ENCODE results near the gene APOD. TPM values are rescaled to one million over a fixed set of nuclear protein-coding genes. Genes with fewer than 3 reads are reported as not detected.
"Not testable (repeated sequence)": the region's sequence is repeated elsewhere in the genome, so short reads cannot be mapped to it uniquely, and the experiment has no call there.

The APOD gene
- total RNA-seq, 1 experiment from 2014 or later, result 104 TPM

GRCh38 chr3:195597229-195597628, 13.5 kb upstream of the APOD start:
- DNase-seq (ENCODE audit: low read depth, low spot score), result no peak
- in situ Hi-C loops (cut with HindIII; ENCODE audit: low pct_unique_long_range_greater_than_20kb, low sequenced_read_pairs), result no loop called here

DNA sequence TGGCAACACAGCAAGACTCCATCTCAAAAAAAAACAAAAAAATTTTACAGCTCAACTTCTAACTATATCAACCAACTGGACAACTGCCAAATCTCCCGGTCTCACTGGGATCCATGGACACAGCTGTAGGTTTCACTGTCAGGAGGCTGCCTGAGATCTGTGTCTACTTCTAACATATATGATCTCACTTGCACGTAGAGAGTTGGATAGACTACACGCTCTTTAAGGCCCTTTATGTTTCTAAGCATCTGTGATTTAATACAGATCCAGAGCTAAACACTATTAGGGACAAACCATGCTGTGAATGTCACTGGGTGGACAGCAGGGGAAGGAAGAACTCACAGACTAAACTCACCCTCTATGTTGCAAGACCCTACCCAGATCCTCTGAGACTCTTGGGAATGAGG, 13.0 kb upstream of the APOD start:
- in situ Hi-C loops (cut with HindIII; ENCODE audit: low pct_unique_long_range_greater_than_20kb, low sequenced_read_pairs), result no loop called here
- DNase-seq (ENCODE audit: low read depth, low spot score), result no peak

- no peak for DNase-seq (ENCODE audit: low read depth, low spot score)
- in situ Hi-C loops (cut with HindIII; ENCODE audit: low pct_unique_long_range_greater_than_20kb, low sequenced_read_pairs), result no loop called here
Measured at GRCh38 chr3:195595785-195596531, 12.2 kb upstream of the APOD start.

DNA sequence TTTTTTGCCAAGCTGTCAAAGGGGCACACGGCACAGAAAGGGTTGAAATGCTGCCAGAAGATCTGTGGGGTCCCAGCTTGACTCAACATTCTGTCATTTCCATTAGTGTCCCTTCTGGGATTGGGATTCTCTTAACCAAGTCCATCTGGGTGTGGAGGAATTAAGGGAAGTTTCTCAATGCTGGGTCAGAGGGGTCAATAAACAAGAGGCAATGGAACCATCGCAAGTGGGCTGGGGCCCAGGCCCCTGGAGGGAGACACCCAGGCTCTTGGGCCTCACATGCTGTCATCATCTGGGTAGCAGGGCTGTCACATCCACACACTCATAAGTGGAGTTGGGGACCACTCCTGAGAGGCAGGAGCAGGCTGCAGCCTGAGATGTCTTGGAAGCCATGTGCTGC, 8.1 kb upstream of the APOD start:
- in situ Hi-C loops (cut with HindIII; ENCODE audit: low pct_unique_long_range_greater_than_20kb, low sequenced_read_pairs), result no loop called here
- no peak for DNase-seq (ENCODE audit: low read depth, low spot score)

DNA sequence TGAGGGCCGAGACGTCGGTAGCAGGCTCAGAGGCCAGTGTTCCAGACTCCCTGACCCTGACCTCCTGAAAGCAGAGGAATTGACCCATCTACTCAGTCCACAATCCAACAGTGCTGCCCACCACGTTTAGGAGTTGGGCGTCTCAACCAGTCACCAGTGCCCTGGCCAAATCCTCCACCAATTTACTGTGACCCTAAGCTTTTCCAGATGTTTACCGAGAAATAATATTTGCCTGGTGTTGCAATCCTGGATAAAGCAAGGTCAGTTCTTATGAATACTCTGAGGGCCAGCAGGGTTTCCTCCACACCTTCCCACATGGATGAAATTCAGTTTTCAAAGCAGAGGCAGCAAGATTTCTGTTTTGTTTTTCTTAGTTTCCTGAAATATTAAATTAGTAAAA, 7.5 kb upstream of the APOD start:
- DNase-seq (ENCODE audit: low read depth, low spot score), result no peak
- in situ Hi-C loops (cut with HindIII; ENCODE audit: low pct_unique_long_range_greater_than_20kb, low sequenced_read_pairs), result no loop called here

DNA sequence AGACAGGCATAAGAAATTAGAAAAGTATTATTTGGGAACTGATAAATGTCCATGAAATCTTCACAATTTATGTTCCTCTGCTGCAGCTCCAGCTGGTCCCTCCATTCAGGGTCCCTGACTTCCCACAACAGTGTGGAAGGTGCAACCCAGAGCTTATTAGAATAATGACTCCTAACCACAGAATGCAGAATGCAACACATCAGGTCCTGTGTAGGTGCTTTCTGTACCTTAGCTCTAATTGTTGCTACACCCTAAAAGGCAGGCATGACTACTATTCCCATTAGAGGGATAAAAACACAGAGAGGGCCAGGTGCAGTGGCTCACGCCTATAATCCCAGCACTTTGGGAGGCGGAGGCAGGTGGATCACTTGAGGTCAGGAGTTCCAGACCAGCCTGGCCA, 6.6 kb upstream of the APOD start:
- not testable (repeated sequence) for DNase-seq (ENCODE audit: low read depth, low spot score)

GRCh38 chr3:195589796-195590195, 6.1 kb upstream of the APOD start:
- DNase-seq (ENCODE audit: low read depth, low spot score); in situ Hi-C loops (cut with HindIII; ENCODE audit: low pct_unique_long_range_greater_than_20kb, low sequenced_read_pairs): not testable (repeated sequence)

More for the DNA sequence above, 6.6 kb upstream of the APOD start:
- in situ Hi-C loops (cut with HindIII; ENCODE audit: low pct_unique_long_range_greater_than_20kb, low sequenced_read_pairs), result not testable (repeated sequence)

DNA sequence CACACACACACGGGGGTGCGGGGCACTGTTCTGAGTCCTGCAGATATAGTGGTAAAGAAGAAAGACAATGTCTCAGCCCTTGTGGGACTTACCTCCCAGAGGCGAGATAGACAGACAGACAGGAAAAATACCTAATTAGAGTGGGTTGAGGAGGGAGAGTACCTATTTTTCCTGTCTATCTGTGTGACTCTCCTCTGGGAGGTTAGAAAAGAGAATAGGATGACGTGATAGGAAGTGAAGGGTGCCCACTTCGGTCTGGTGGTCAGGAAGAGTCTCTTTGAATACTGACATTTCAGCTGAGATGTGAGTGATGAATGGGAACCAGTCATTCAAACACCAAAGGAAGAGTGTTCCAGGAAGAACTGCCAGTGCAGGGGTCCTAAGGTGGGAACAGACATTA, 4.1 kb upstream of the APOD start:
- peak; percentile 32 for DNase-seq (ENCODE audit: low read depth, low spot score)
- in situ Hi-C loops (cut with HindIII; ENCODE audit: low pct_unique_long_range_greater_than_20kb, low sequenced_read_pairs), result no loop called here

GRCh38 chr3:195587406-195587805, 3.7 kb upstream of the APOD start:
- in situ Hi-C loops (cut with HindIII; ENCODE audit: low pct_unique_long_range_greater_than_20kb, low sequenced_read_pairs), result no loop called here
- no peak for DNase-seq (ENCODE audit: low read depth, low spot score)

GRCh38 chr3:195584543-195584870, 767 bp upstream of the APOD start:
- in situ Hi-C loops (cut with HindIII; ENCODE audit: low pct_unique_long_range_greater_than_20kb, low sequenced_read_pairs), result no loop called here
- DNase-seq (ENCODE audit: low read depth, low spot score), result no peak

- in situ Hi-C loops (cut with HindIII; ENCODE audit: low pct_unique_long_range_greater_than_20kb, low sequenced_read_pairs), result no loop called here
- DNase-seq (ENCODE audit: low read depth, low spot score), result no peak
Measured at GRCh38 chr3:195582947-195583346, 793 bp downstream of the APOD start.

- peak; percentile 32 for DNase-seq (ENCODE audit: low read depth, low spot score)
- in situ Hi-C loops (cut with HindIII; ENCODE audit: low pct_unique_long_range_greater_than_20kb, low sequenced_read_pairs), result no loop called here
Measured at GRCh38 chr3:195580744-195581443, 2.8 kb downstream of the APOD start.

GRCh38 chr3:195579281-195579680, 4.5 kb downstream of the APOD start:
- in situ Hi-C loops (cut with HindIII; ENCODE audit: low pct_unique_long_range_greater_than_20kb, low sequenced_read_pairs), result no loop called here
- DNase-seq (ENCODE audit: low read depth, low spot score), result no peak

DNA sequence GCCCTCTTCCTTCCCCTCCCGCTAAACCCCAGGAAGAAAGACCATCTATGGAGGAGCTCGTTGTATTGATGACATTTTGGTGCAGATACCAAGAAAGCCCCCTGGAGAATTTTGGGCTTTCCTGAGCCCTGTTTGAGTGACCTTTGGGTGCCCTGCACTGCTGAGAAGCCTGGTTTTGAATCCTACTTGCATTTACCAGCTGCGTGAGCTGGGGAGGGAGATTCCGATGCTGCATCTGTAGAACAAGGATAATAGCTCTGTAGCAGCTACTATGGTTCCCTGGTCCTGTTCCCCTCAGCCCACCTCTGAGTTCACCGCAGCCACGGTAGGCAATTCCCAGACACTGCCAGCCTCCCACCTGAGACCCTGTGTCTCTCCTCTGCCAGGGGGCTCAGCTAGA, 5.2 kb downstream of the APOD start:
- in situ Hi-C loops (cut with HindIII; ENCODE audit: low pct_unique_long_range_greater_than_20kb, low sequenced_read_pairs), result no loop called here
- no peak for DNase-seq (ENCODE audit: low read depth, low spot score)

- no peak for DNase-seq (ENCODE audit: low read depth, low spot score)
- in situ Hi-C loops (cut with HindIII; ENCODE audit: low pct_unique_long_range_greater_than_20kb, low sequenced_read_pairs), result no loop called here
Measured at GRCh38 chr3:195577645-195578177, 6.0 kb downstream of the APOD start.

DNA sequence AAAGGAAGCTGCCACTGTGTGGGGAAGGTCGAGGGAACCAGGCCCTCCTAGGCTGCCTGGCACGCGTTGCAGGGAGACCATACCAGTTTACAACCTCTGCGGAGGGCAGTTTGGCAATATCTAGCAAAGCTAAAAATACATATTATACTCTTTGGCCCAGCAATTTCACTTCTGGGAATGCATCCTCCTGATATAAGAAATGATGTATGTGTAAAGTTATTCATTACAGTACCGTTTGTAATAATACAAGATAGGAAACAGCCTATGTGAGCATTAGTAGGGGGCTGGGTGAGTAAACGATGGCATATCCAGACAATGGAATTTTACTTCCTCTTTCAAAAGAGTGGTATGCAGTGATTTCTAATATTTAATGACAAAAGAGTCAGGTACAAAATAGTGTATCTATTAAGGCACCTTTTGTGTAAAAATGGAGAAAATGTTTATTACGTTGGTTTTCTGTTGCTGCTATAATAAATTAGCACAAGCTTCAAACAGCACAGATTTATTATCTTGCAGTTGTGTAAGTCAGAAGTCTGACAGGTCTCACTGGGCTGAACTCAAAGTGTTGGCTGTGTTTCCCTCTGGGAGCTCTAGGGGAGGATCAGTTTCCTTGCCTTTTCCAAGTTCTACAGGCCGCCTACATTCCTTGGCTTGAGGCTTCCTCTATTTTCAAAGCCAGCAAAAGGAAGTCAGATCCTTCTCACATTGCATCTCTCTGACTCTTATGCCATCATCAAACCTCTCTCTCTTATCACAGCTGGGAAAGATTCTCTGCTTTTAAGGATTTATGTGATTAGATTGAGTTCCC, 9.0 kb downstream of the APOD start:
- in situ Hi-C loops (cut with HindIII; ENCODE audit: low pct_unique_long_range_greater_than_20kb, low sequenced_read_pairs), result no loop called here
- DNase-seq (ENCODE audit: low read depth, low spot score), result no peak

DNA sequence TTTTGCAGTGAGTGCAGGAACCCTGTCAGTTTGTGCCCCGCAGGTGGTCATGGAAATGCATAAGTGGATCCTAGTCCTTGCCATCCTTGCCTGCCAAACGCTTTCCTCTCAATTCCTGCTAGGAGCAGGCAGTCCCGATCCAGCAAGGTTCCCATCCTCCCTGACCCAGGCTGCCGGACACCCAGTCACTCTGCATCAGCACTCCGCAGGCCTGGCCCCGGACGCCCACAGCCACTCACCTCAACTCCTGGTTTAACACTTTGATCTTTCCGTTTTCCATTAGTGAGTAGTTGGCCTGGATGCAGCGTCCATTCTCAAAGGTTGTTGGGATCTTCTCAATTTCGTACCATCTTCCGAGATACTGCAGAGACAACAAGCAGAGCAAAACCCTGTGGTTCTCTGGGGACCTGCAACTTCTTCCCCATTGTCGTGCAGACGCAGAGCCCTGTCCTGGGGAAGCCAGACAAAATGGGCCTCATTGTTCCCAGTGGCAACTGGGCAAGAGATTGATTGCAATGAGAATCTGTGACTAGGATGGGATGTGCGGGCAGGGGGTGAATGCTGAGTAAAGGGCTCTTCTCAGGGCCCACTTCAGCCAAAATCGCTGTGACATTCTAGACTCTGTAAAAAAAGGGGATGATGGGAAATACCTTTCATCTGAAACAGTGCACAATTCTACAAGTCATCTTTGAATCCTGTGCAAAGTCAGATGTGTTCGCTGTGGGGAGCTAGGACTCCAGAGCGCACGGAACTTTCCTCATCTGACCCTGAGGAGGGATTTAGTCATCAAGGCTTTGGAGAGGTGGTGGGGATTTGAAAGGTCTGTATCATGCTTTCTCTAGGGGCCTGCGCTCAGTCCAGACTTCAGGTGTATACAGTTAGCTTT, 9.9 kb downstream of the APOD start:
- in situ Hi-C loops (cut with HindIII; ENCODE audit: low pct_unique_long_range_greater_than_20kb, low sequenced_read_pairs), result no loop called here
- DNase-seq (ENCODE audit: low read depth, low spot score), result no peak
